Measurements from ENCODE around the gene PFKFB1.

PFKFB1 gene

GRCh38 chrX:55028040-55028439 lies 34.1 kb upstream of the PFKFB1 start:
- no peak overlapping the region for H3K27ac ChIP-seq
- no peak for DNase-seq (ENCODE audit: low spot score)
- H3K4me3 ChIP-seq = no peak overlapping the region
- TF ChIP-seq, protein P1, sequence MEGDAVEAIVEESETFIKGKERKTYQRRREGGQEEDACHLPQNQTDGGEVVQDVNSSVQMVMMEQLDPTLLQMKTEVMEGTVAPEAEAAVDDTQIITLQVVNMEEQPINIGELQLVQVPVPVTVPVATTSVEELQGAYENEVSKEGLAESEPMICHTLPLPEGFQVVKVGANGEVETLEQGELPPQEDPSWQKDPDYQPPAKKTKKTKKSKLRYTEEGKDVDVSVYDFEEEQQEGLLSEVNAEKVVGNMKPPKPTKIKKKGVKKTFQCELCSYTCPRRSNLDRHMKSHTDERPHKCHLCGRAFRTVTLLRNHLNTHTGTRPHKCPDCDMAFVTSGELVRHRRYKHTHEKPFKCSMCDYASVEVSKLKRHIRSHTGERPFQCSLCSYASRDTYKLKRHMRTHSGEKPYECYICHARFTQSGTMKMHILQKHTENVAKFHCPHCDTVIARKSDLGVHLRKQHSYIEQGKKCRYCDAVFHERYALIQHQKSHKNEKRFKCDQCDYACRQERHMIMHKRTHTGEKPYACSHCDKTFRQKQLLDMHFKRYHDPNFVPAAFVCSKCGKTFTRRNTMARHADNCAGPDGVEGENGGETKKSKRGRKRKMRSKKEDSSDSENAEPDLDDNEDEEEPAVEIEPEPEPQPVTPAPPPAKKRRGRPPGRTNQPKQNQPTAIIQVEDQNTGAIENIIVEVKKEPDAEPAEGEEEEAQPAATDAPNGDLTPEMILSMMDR (IDR thresholded peaks at IDR 0.05) = no peak

DNA sequence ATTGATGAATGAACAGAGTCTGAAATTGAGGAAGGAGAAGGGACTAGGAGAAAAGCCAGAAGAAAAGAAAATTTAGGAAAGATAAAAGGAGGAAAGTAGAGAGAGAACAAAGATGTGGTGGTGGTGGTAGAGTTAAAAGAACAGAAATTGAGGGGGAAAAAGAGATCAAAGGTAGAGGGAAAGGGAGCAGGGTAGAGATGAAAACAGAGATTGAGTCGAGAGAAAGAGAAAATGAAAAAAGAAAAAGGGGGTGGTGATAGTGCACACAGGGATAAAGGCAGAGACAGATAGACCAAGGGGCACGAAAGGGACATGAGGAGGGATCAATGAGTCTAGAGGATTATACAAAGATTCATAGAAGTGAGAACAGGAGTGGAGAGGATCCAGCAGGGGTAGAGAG lies 32.9 kb upstream of the PFKFB1 start:
- Histone ChIP-seq H3K27ac (no peak overlapping the region), H3K4me3 (no peak overlapping the region)
- TF ChIP-seq, protein P1 (IDR thresholded peaks at IDR 0.05) = no peak
- DNase-seq (ENCODE audit: low spot score) = no peak

DNA sequence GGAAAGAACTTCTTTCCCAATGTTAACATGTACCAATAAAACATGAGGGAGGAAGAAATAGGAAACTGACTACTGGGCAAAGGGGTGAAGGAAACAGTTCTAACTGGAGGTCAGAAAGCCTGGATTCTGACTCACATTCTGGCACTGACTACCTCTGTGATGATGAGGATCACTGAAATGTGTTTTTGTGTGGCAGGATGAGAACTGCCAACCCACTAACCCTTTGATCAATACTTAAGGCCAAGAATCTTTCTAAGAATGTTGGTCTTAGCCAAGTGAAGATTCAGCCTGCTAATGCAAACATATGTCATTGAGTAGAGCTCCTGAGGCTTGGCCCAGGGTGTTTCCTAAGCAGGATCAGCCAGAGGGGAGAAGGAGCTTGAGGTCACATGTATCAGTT lies 32.2 kb upstream of the PFKFB1 start:
- no peak overlapping the region for H3K4me3 ChIP-seq
- DNase-seq (ENCODE audit: low spot score) = no peak
- TF ChIP-seq, protein P1 (IDR thresholded peaks at IDR 0.05) = no peak
- H3K27ac ChIP-seq = no peak overlapping the region

DNA sequence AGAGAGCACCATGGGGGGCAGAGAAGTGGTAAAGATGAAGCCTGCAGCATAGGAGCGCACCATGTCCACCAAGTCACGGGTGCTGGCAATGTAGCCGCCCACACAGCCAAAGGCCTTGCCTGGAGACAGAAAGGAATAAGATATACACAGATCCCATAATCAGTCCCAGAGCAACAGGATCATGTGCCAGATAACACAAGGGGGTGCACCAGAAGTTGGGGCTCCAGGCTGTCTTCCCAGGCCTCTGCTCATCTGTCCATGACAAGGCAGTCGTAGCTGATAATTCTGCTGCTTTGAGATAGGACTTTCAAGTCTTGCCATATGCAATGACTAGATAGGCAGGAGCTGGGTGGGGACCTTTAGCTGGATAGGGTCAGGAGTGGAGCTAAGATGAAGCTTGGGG lies 20.9 kb upstream of the PFKFB1 start:
- no peak overlapping the region for H3K27ac ChIP-seq
- DNase-seq (ENCODE audit: low spot score) = no peak
- TF ChIP-seq, protein P1 (IDR thresholded peaks at IDR 0.05) = no peak
- H3K4me3 ChIP-seq = no peak overlapping the region

DNA sequence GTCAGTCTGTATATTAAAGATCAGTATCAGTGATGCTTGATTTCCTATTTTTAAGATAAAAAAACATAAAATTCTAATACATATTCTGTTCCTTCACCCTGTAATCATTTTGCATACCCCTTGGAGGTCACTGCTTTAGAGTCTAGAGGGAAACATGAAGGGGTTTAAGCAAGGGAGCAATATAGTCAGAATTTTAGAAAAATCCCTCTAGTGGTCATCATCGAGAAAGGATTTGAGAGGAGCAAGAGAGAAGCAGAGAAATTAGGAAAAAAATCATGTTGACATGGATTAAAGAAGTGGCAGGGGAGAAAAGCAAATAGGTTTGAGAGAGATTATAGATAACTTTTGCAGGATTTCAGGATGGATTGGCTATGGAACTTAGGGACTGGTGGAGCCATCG lies 17.3 kb upstream of the PFKFB1 start:
- no peak overlapping the region for H3K4me3 ChIP-seq
- H3K27ac ChIP-seq = no peak overlapping the region
- TF ChIP-seq, protein P1 (IDR thresholded peaks at IDR 0.05) = no peak
- no peak for DNase-seq (ENCODE audit: low spot score)

- no peak for DNase-seq (ENCODE audit: low spot score)
- TF ChIP-seq, protein P1 (IDR thresholded peaks at IDR 0.05) = no peak
- H3K4me3 ChIP-seq = no peak overlapping the region
- peak overlapping the region; percentile 14 to 56 for H3K27ac ChIP-seq
Measured at GRCh38 chrX:55008571-55009358, 14.8 kb upstream of the PFKFB1 start.

- H3K27ac ChIP-seq = peak overlapping the region in 1 of 2 donors; percentile 46
Measured at GRCh38 chrX:55007656-55008055, 13.7 kb upstream of the PFKFB1 start.

More at GRCh38 chrX:55007656-55008055, 13.7 kb upstream of the PFKFB1 start:
- TF ChIP-seq, protein P1 (IDR thresholded peaks at IDR 0.05) = no peak
- no peak for DNase-seq (ENCODE audit: low spot score)
- H3K4me3 ChIP-seq = no peak overlapping the region

Data from coronary artery (tissue), 2 donors.